BJ (cell line): ENCODE data around the gene FCHSD2. TPM values are rescaled to one million over a fixed set of nuclear protein-coding genes. Genes with fewer than 3 reads are reported as not detected.

ENCODE experiments used
- CTCF ChIA-PET: fragments of 350-600 bp; formaldehyde crosslinking; extraction: SDS; loops from one replicate; lab custom pipeline; 2021; ENCODE audit warnings: antibody characterized with exemption, inconsistent platforms; lab: Yijun Ruan, JAX
- POLR2A ChIA-PET: fragments of 300-600 bp; sonication (Branson Sonifier 250); formaldehyde crosslinking; extraction: SDS; loops from one replicate; lab custom pipeline; 2021; ENCODE audit warnings: antibody characterized with exemption; lab: Charles Lee
- DNase-seq: peaks from one replicate; pipeline ENCODE4 v3.0.0-alpha.2; 2011; ENCODE audit warnings: low read depth
- H3K27me3 ChIP-seq: 2 replicates; pipeline ENCODE4 v1.6.0; 2011; ENCODE audit warnings: low read length; ENCODE audit not compliant: control insufficient read depth, insufficient read depth
- H3K36me3 ChIP-seq: 2 replicates; pipeline ENCODE4 v1.5.1; 2011; ENCODE audit warnings: low read length; ENCODE audit not compliant: control insufficient read depth, insufficient read depth
- H3K4me3 ChIP-seq: 2 replicates; pipeline ENCODE4 v1.5.1; 2011; ENCODE audit warnings: low read depth, mild to moderate bottlenecking, control low read depth, low read length
- polyA plus RNA-seq: library from polyadenylated mRNA; depleted of rRNA; stranded (reverse); fragments of >200 nt; gene quantifications from 2 replicates; pipeline ENCODE4 v1.2.3, GENCODE V29; 2011
- TF ChIP-seq, protein P1 (sequence below): IDR thresholded peaks from 2 replicates; pipeline ENCODE4 v1.5.1; 2011; ENCODE audit warnings: low read depth, mild to moderate bottlenecking, control low read depth, inconsistent platforms, low read length, moderate library complexity; ENCODE audit not compliant: insufficient read depth

Gene FCHSD2
- polyA plus RNA-seq, 1 experiment: 24.9 TPM

DNA sequence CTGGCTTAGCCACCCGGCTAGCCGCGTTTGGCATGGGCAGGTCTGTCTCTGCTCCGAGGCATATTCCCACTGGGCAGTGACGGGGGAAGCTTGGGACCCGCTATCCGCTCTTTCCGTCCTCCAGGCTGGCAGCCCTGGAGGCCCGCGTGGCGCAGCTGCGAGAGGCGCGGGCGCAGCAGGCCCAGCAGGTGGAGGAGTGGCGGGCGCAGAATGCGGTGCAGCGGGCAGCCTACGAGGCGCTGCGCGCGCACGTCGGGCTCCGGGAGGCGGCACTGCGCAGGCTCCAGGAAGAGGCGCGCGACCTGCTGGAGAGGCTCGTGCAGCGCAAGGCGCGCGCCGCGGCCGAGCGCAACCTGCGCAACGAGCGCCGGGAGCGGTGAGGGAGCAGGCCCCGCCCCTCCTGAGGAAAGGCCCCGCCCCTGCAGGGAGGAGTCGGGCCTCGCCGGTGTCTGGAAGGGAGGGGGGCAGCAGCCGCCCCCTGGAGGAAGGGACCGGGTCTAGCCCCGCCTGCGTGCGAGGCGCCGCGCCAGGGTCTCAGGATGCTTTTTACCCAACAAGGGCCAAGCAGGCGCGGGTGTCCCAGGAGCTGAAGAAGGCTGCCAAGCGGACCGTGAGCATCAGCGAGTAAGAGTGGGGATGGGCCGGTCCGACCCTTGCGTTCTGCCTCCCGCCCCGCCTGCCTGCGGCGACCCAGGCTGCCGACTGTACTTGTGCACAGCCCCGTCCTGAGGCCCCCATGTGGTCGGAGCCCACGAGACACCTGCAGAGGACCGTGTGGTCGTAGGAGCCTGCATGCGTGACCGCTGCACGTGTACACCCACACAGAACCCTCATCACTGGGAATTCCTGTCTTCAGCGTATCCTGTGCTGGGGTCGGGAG is 320.0 kb downstream of the FCHSD2 start:
- CTCF ChIA-PET: interaction anchor here (1.1 to 2.7 kb wide), 4 partner anchors 9 to 364 kb away, joined by 3 to 7 read pairs (median 6); no protein-coding TSS in a partner anchor
- POLR2A ChIA-PET: no interaction called here
- H3K36me3 ChIP-seq: peaks cover 12% of the 10 kb centered on the region
- H3K4me3 ChIP-seq: peak overlapping the region; percentile 54
- H3K27me3 ChIP-seq: no peaks in the 10 kb centered on the region
- DNase-seq: no peak
- TF ChIP-seq, protein P1, sequence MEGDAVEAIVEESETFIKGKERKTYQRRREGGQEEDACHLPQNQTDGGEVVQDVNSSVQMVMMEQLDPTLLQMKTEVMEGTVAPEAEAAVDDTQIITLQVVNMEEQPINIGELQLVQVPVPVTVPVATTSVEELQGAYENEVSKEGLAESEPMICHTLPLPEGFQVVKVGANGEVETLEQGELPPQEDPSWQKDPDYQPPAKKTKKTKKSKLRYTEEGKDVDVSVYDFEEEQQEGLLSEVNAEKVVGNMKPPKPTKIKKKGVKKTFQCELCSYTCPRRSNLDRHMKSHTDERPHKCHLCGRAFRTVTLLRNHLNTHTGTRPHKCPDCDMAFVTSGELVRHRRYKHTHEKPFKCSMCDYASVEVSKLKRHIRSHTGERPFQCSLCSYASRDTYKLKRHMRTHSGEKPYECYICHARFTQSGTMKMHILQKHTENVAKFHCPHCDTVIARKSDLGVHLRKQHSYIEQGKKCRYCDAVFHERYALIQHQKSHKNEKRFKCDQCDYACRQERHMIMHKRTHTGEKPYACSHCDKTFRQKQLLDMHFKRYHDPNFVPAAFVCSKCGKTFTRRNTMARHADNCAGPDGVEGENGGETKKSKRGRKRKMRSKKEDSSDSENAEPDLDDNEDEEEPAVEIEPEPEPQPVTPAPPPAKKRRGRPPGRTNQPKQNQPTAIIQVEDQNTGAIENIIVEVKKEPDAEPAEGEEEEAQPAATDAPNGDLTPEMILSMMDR: peak; percentile 16

DNA sequence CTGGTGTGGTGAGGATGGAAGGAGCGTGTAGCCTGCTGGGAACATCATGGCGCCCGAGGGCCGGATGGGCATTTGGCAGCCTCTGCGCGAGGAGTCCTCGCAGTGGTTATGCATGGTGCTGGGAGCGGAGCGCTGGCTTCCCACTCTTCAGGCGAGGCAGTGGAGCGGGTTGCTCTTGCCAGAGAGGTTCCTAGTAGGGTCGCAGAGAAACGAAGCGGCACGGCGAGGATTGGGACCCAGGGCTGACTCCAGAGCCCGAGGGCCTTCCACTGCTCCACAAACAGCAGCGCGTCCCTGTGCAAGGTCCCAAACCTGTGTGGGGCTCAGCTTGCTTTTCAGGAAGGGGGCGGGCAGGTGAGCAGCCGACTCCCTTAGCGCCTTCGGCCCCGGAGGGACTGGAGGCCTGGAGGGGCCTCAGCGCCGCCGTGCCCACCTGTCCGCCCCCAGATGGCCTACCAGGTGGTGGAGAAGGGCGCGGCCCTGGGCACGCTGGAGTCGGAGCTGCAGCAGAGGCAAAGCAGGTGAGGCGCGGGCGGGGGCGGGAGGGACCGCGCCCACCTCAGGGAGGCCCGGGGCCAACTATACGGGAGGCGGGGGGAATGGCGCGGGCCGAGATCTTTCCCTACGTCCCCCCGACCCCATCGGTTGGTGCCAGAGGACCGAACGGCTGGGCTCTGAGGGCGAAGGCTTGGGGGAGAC is 320.7 kb downstream of the FCHSD2 start:
- peaks cover 12% of the 10 kb centered on the region for H3K36me3 ChIP-seq
- H3K27me3 ChIP-seq: no peaks in the 10 kb centered on the region
- POLR2A ChIA-PET: no interaction called here
- DNase-seq: no peak
- TF ChIP-seq, protein P1: no peak
- peak overlapping the region; percentile 54 for H3K4me3 ChIP-seq
- CTCF ChIA-PET: interaction anchor here (2.7 kb wide), 1 partner anchor 364 kb away, joined by 7 read pairs; no protein-coding TSS in a partner anchor

DNA sequence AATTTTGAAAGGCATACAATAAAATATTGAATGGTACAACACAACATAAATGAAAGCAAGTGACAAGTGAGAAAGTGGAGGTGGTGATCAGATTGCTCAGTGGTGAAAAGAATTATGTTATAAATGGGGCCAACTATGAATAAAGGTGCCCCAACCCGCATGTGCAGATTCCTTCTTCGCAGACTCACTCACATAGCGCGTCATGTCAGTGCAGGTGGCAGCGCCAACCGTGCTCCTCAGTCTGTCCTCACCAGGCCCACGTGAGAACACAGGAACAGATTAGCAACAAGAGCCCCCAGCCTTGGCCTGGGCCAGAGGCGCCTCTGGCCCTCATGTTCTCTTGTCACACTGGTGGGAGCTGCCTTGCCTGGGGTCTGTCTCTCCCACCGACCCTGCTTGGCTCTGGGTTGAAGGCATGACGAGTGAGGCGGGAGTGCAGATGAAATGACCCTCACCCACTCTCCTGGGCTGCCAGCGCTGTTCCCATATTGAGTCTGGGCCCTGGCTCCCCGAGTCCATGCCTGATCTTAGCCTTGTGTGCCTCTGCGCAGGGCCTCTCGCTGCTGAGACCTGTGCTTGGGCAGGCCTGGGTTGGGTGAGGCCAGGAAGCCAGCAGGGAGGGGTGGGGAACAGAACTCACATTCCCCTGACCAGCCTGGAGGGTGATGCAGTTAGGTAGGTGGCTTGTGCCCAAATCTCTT is 321.5 kb downstream of the FCHSD2 start:
- TF ChIP-seq, protein P1: no peak
- POLR2A ChIA-PET: no interaction called here

DNA sequence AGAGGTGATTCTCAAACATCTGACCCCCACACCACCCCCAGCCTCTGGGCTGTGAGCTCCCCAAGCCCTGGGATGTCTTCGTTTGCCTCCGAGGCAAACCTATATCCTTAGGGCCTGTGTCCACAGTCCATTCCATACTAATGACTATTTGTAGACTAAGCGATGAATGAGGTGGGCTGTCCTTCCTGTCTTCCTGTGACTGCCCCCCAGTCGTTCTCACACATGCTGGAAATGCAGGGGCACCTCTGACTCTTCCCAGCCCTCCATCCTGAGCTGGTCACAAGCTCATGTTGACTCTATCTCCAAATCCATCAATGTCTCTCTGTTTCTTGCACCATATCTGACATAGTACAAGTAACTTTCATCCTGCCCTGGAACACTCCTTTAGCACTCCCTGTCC is 323.1 kb downstream of the FCHSD2 start:
- H3K27me3 ChIP-seq: no peaks in the 10 kb centered on the region
- ChIA-PET POLR2A (interaction anchor here (0.7 kb wide), 1 partner anchor 24 kb away, joined by 5 read pairs; no protein-coding TSS in a partner anchor), CTCF (interaction anchor here (1.0 to 1.3 kb wide), 5 partner anchors 10 to 366 kb away, joined by 3 to 5 read pairs (median 4); no protein-coding TSS in a partner anchor)
- no peak overlapping the region for H3K4me3 ChIP-seq
- TF ChIP-seq, protein P1: no peak
- no peak for DNase-seq
- H3K36me3 ChIP-seq: peaks cover 12% of the 10 kb centered on the region

More for the DNA sequence above, 321.5 kb downstream of the FCHSD2 start:
- CTCF ChIA-PET: interaction anchor here (2.7 kb wide), 1 partner anchor 365 kb away, joined by 7 read pairs; no protein-coding TSS in a partner anchor
- peaks cover 12% of the 10 kb centered on the region for H3K36me3 ChIP-seq
- H3K4me3 ChIP-seq: no peak overlapping the region
- no peak for DNase-seq
- H3K27me3 ChIP-seq: no peaks in the 10 kb centered on the region
